HG03060 (cell line): ENCODE measurements around the gene AACS.
"Not testable (repeated sequence)": the region's sequence is repeated elsewhere in the genome, so short reads cannot be mapped to it uniquely, and the experiment has no call there.

Experiments
- ATAC-seq: cut with Tn5 transposase; IDR thresholded peaks from one replicate; pipeline ENCODE4 v1.9.1; 2021; ENCODE audit warnings: low read depth, moderate number of reproducible peaks; ENCODE audit not compliant: unreplicated experiment

AACS gene

DNA sequence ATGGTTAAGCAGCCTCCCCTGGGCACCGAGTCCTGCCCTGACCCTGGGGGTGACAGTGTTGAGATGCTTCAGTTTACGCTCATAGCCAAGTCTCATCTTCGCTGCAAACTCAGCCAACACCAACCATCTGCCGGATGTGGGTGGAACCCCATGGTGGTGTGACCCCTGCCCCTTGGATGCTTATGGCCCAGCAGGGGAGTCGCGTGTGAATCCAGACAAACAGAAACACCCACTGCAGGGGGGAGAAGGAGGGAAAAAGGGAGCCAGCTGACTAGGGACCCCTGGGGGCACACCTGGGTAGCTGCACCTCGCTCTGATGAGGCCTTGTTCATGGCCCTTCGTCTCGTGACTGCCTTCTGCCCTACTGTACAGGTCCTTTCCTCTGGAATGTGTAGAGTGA, 23.8 kb downstream of the AACS start:
- ATAC-seq: no peak

DNA sequence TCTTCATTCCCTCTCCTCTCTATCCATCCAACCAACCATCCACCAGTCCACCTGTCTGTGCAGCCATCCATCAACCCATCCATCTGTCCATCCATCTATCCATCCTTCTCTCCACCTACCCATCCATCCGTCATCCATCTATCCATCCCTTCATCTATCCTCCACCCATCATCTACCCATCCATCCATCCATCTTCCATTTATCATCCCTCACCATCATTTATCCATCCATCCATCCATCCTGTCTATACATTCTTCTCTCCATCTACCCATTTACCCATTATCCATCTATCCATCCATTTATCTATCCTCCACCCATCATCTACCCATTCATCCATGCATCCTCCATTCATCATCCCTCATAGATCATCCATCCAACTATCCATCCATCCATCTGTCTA, 24.4 kb downstream of the AACS start:
- ATAC-seq: no peak

DNA sequence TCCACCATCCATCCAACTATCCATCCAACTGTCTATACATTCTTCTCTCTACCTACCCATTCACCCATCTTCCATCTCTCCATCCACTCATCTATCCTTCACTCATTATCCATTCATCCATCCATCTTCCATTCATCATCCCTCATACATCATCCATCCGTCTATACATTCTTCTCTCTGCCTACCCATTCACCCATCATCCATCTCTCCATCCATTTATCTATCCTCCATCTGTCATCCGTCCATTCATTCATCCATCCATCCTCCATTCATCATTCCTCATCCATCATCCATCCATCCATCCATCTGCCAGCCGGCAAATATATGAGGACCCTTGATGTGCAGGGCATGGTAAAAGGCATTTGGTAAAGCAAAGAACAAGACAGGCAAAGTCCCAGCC, 25.2 kb downstream of the AACS start:
- ATAC-seq: no peak

DNA sequence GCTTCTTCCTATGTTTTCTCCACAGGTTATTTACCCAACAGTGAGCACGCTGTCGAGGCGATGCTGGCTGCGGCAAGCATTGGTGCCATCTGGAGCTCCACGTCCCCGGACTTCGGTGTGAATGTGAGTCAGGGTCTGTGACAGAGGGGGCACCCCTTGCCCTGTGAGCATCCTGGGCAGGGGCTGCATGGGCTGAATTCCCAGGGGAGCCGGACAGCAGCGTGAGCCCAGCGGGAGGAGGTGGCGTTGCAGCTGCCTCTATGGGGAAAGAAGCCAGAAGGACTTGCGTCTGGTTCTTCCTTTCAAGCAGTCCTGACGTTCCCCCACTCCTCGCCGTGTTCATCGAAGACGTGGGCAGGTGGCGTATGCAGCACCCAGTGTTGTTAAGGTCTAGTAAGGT, 26.2 kb downstream of the AACS start:
- no peak for ATAC-seq

DNA sequence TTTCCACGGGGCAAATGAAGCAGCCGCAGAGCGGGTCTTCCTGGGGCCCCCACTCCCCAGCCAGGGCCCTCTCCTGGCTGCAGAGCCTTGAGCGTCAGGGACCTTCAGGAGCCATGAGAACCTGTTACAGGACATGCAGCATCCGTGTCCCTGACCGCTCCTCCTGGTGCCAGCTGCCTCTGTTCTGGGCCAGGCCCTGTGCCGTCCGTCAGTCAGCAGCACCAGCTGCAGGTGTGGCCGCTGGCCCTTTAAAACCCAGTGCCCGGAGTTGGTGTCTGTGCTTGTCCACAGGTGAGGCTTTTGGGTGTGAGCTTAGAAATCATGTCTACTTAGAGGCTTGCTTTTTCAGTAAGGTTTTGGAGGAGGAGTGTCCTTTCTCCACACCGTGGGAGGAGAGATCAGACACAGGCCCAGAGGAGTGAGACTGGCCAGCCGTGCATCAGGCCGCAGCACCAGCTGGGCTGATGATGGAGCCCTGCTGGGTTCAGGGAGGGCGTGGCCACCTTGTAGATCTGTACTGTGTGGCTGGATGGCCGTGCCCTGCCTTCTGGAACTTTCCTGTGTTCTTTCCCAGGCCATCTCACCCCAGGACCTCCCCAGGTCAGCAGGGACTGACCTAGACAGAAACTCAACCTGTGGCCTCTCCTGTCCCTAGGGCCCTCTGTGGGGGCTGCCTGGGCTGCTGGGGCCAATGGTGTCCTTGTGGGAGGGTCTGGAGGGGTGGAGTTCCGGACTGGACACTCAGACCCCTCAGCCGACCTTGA, 27.1 kb downstream of the AACS start:
- ATAC-seq: no peak

DNA sequence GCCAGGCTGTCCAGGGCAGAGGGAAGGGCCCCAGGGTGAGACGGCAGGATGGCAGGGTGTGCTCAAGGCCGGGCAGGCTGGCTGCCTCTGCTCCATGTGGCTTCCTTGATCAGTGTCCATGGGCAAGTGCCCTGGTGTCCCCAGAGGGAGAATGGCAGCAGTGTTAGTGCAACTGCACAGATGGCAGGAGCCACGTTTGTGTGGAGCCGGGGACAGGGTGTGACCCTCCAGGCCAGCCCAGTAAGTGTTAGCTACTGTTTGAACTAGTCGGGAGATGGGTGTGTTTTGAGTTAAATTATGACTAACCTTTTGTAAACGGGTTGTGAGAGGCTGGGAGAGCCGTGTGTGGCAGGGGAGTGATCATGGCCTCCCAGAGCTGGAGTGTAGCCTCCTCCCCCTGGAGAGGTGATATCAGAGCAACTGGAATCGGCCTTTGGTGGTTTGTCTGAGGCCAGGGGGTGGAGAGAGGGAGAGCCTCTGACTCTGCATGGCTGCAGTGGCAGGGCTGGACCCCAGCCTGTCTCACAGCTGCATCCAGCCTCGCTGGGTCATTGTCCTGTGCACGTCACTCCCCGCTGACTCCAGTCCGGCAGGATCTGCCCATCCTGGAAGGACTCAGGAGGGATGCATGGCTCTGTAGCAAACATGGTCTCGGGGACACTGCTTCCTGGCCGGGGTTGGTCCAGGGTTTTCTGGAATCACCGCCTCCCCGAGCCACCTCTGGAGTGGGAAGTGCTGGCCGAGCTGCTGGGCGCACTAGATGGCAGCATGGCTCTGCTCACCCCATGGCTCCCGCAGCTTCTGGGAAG, 27.8 kb downstream of the AACS start:
- no peak for ATAC-seq

DNA sequence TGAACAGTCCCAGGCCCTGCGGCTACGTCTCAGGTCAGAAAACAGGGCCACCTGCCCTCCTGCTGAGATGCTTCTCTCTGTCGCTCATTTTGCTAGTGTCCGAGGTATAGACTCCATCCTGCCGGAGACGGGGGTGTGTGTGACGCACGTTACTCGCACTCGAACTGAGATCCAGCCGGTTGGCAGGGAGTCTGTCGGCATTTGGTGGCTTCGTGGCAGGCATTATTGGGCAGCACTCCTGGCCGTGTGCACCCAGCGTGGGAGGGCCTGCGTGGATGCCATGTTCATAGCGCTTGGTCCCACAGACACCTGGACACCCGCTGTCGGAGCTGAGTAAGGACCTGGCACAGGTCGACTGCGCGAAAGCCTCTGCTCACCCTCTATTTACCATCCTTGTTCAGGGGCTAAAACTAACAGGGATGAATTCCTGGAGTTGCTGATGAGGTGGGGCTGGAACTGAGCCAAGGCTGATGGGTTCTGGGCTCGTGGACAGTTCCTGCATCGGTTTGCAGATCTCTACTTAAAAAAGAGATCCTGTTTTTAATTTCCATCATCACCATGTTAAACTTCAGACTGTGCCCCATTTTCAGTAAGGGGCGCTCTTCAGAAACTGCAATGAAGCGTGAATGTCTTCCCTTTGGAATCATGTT, 28.6 kb downstream of the AACS start:
- ATAC-seq: no peak

DNA sequence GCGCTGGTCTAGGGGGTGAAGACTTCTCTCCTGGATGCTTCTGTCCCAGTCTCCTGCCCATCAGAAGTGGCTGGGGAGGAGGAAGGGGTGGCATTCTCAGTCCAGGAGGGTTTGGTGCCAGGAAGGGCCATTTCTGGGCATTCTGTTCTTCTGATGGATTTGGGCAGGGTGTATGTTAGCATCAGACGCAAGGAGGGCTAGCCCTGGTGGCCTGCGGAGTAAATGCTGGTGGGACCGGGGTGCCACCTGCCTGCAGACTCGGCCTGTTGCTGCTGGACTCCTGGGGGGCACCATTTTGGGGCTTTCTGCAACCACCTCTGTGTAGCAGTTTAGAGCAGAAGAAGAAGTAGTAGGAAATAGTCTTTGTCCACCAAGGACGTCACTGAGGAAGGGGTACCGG, 31.7 kb downstream of the AACS start:
- no peak for ATAC-seq

DNA sequence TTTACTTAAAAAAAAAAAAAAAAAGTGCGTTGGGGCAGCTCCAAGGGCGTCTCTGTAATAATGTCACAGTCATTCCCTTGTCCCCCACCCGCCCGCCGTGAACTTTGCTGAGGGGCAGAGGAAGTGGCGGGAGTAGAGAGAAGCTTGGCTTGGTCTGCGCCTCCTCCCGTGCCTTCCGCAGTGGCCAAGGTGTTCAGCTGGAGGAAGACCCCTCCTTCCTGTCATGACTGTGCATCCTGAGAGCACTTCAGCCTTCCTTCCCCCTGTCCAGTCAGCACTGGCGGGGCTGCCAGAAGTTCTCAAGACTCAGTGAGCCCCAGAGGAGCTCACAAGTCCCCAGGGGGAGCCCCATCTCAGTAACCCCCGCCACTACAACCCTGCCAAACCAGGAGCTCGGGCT, 32.2 kb downstream of the AACS start:
- no peak for ATAC-seq

DNA sequence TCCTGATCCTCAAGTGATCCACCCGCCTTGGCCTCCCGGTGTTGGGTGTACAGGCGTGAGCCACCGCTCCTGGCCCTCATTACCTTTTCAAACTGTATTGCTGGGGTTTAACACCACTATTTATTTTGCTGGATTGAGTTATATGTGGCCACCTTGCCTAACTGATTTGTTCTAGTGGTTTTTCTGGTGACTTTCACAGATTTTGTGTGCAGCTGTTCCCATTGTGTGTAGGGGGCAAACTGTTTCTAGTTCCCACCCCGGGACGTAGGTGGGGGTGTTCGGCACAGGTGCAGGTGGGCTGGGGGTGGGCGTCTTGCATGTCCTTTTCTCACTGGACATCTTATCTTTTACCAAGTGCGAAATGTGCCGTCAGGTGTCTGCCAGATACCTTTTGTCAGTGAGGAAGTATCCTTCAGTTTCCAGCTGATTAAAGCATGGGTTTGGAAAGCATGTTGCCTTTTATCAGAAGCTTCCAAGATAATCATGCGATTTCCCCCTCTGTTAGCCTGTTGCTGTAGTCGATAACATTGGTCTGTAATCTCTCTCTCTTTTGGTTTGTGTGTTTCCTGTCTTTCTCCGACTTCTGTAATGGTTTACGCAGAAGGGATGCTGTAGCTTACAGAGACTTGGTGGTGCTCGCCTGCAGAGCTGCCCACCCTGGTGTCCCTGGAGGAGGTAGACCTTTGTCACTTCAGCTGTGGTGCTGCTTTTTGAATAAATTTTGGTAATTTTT, 33.6 kb downstream of the AACS start:
- no peak for ATAC-seq

DNA sequence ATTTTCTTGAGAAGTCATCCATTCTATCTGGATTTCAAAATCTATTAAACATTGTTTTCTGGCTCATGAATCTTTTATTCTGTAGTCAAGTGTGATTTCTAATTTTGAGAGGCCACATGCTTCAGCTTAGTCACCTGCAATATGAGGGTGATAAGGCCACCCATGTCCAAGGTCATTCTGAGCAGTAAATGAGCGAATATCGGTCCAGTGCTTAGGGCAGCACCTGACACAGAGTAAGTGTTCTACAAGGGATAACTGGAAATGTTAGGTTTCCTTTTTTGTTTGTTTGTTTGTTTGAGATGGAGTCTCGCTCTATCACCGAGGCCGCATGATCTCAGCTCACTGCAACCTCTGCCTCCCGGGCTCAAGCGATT, 34.2 kb downstream of the AACS start:
- no peak for ATAC-seq

DNA sequence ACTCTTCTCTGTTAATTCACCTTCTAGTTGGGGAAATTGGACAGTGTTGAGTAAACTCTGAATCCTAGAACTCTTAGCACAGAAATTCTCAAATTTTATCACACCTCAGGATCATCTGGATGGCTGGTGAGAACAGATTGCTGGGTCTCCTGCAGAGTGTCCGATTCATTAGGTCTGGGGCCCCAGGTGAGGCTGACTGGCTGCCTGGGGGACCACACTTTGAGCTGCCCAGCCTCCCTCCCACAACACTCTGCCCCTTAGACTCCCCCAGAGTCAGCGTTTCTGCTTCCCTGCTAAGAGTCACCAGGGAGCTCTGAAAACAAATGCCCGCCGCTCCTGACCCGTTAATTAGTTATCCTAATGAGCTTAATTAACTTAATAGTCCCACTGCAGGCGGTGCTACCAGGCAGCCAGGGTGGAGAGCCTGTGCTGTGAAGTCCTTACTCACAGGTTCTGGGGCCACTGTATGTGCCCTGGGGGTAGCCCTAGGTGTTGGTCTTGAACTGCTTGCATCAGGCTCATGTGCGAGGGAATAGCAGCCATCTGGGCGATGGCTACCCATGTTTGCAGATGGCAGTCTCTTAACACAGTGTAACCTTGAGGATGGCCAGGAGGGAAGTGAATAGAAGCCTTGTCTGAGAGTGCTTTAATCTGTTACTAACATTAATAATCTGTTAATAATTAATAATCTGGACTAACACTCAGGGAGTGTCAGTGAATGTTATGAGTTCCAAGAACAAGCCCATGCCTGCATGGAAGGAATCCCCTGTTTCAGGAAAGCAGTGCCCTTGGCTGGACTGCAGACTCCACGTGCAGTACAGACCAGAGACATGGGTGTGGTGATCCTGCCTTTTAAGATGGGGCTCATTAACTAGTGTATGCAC, 35.6 kb downstream of the AACS start:
- ATAC-seq: no peak

DNA sequence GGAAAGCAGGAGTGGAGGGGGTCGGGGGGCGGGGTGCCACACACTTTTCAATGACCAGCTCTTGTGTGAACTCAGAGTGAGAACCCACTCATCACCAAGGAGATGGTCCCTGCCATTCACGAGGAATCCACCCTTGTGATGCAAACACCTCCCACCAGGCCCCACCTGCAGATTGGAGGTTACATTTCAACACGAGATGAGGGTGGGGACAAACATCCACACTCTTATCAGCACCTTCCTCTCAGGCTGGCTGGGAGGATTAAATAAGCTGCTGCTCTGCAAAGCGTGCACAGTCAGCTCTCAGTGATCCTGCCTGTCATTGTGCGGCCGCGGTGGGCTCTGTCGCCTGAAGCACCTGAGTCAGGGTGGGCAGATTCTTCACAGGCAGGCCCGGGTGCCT, 39.7 kb downstream of the AACS start:
- ATAC-seq: no peak

DNA sequence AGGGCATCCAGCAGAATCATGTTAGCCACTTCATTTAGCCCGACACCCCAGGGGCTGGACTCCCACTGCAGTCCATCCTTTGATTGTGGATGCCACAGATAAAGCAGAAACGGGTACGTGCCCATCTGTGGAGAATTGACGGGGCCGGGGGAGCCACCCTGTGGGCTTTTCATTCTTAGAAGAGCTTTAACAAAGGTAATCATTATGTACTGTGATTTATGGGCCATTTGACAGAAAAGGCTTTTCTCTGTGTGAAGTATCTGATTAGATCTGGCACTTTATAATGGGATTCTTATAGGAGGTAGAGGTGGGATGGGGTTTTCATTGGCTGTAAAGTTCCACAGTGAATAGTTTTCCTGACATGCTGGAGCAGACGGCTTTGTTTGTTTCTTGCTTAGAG, 40.4 kb downstream of the AACS start:
- ATAC-seq: no peak

DNA sequence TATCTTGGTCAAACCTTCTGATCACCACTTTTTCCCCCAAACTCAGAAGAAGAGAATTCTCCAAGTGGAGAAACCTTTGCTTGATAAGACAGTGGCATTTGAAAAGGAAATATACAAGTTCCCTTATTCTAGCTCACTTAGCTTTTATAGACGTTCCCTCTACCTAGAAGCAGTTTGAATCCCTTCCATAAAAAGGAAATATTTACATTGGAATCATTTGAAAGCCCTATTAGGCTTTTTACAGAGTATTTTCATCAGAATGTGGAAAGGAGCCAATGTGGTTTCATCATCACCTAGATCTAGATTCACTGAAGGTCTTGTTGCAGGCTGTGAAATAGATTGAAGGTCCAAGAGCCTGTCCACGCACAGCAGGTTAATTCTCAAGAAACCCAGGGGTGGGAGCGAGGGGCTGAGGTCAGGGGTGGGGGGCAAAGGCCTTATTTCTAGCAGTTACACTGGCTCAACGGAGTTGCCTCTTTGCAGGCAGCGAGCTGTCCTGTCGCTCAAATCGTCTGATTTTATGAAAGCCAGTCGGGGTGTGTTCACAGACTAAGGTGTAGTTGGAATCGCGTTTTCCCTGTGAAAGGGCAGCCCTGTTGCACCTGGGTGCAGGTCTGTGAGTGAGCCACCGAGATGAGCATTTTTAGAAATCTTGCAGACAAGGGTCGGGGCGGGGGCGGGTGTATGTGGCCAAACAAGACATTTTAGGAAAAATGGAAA, 45.6 kb downstream of the AACS start:
- no peak for ATAC-seq

DNA sequence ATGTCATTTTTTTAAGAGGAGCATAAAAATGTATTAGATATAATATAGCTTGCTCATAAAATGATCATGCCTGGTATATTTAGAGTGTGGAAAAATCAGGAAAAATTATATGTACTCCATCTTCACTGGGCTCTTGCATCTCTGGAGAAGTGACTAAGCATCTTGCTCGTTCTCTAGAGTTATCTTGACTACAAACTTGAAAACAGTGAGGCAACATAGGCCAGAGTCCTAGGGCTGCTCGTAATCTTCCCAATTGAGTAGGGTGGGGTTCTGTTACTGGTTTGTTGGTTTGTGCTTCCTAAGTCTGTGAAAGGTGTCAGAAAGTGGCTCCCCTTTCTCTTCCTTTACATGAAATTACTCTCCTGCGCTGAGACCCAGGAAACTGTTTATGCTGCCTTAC, 46.2 kb downstream of the AACS start:
- ATAC-seq: no peak

DNA sequence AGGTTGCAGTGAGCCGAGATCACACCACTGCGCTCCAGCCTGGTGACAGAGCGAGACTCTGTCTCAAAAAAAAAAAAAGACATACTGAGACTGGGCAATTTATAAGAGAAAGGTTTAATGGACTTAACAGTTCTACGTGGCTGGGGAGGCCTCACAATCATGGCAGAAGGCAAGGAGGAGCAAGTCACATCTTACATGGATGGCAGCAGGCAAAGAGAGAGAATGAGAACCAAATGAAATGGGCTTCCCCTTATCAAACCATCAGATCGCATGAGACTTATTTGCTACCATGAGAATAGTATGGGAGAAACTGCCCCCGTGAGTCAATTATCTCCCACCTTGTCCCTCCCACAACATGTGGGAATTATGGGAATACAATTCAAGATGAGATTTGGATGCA, 47.4 kb downstream of the AACS start:
- not testable (repeated sequence) for ATAC-seq

DNA sequence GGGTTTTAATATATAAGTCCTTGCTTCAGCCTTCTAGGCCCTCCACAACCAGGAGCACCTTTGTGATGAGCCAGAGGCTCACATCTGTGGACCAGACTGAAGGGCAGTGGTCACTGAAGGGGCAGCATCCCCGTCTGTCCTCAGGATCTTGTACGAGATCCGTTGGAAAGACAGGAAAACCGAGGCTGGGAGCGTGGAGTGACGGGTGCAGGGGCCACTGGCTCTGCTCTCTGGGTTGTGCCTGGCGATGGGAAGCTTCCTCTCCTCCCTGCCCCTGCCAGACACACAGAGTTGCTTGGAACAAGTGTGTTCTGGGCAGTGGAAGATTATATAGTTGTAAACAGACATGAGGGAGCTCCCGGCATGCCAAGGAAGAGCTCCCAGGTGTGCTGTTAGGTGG, 48.0 kb downstream of the AACS start:
- ATAC-seq: no peak

DNA sequence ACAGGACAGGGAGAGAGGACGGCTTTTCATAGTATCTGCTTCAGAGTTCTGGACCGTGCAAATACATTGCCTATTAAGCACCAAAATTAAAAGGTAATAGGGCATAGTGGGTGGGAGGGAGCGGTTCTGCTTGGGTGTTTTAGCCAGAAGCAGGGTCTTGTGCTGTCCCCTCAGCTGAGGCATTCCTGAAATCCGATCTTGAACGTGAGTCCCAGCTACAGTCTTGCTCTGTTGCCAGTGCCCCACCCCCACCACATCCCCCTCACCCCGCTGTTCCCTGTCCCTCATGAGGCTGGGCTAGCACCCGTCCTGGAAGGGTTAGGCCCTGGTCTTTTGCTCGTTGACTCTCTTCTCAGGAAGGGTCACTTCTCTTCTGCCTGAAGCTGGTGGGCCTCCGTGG, 48.6 kb downstream of the AACS start:
- ATAC-seq: no peak
